ENCODE results near the gene DNAH7.
A peak's percentile ranks its signal among the peaks of the same experiment; 100 is the strongest.

Gene DNAH7

GRCh38 chr2:195879153-195879552 lies 189.5 kb downstream of the DNAH7 start:
- DNase-seq (ENCODE audit: insufficient read length, low spot score): no peak

GRCh38 chr2:195871326-195871725 lies 197.3 kb downstream of the DNAH7 start:
- FAIRE-seq (no peak), DNase-seq (ENCODE audit: insufficient read length, low spot score) (no peak)

More at GRCh38 chr2:195879153-195879552, 189.5 kb downstream of the DNAH7 start:
- FAIRE-seq: no peak

- FAIRE-seq: no peak
- DNase-seq (ENCODE audit: insufficient read length, low spot score): no peak
Measured at GRCh38 chr2:195864316-195864715, 204.3 kb downstream of the DNAH7 start.

GRCh38 chr2:195863564-195863963 lies 205.1 kb downstream of the DNAH7 start:
- FAIRE-seq (no peak), DNase-seq (ENCODE audit: insufficient read length, low spot score) (no peak)

GRCh38 chr2:195863121-195863520 lies 205.5 kb downstream of the DNAH7 start:
- no peak for DNase-seq (ENCODE audit: insufficient read length, low spot score)
- no peak for FAIRE-seq

GRCh38 chr2:195861821-195862220 lies 206.8 kb downstream of the DNAH7 start:
- FAIRE-seq (no peak), DNase-seq (ENCODE audit: insufficient read length, low spot score) (no peak)

- DNase-seq (ENCODE audit: insufficient read length, low spot score) (no peak), FAIRE-seq (no peak)
Measured at GRCh38 chr2:195859513-195859912, 209.1 kb downstream of the DNAH7 start.

- FAIRE-seq: no peak
Measured at GRCh38 chr2:195857132-195857531, 211.5 kb downstream of the DNAH7 start.

GRCh38 chr2:195850764-195851163 lies 217.9 kb downstream of the DNAH7 start:
- FAIRE-seq (no peak), DNase-seq (ENCODE audit: insufficient read length, low spot score) (no peak)

More at GRCh38 chr2:195857132-195857531, 211.5 kb downstream of the DNAH7 start:
- DNase-seq (ENCODE audit: insufficient read length, low spot score): no peak

- FAIRE-seq (no peak), DNase-seq (ENCODE audit: insufficient read length, low spot score) (no peak)
Measured at GRCh38 chr2:195848119-195848899, 220.3 kb downstream of the DNAH7 start.

GRCh38 chr2:195842932-195843331 lies 225.7 kb downstream of the DNAH7 start:
- no peak for DNase-seq (ENCODE audit: insufficient read length, low spot score)
- peak; percentile 45 for FAIRE-seq

GRCh38 chr2:195838002-195838401 lies 230.6 kb downstream of the DNAH7 start:
- no peak for FAIRE-seq
- no peak for DNase-seq (ENCODE audit: insufficient read length, low spot score)

- DNase-seq (ENCODE audit: insufficient read length, low spot score) (no peak), FAIRE-seq (no peak)
Measured at GRCh38 chr2:195836002-195836401, 232.6 kb downstream of the DNAH7 start.

- DNase-seq (ENCODE audit: insufficient read length, low spot score): no peak
- no peak for FAIRE-seq
Measured at GRCh38 chr2:195834836-195835235, 233.8 kb downstream of the DNAH7 start.

- DNase-seq (ENCODE audit: insufficient read length, low spot score) (no peak), FAIRE-seq (no peak)
Measured at GRCh38 chr2:195830968-195831950, 237.4 kb downstream of the DNAH7 start.

GRCh38 chr2:195824478-195824877 lies 244.2 kb downstream of the DNAH7 start:
- no peak for FAIRE-seq

GRCh38 chr2:195823206-195823605 lies 245.4 kb downstream of the DNAH7 start:
- FAIRE-seq (no peak), DNase-seq (ENCODE audit: insufficient read length, low spot score) (no peak)

More at GRCh38 chr2:195824478-195824877, 244.2 kb downstream of the DNAH7 start:
- no peak for DNase-seq (ENCODE audit: insufficient read length, low spot score)

- DNase-seq (ENCODE audit: insufficient read length, low spot score) (no peak), FAIRE-seq (no peak)
Measured at GRCh38 chr2:195821566-195821932, 247.1 kb downstream of the DNAH7 start.

- FAIRE-seq (no peak), DNase-seq (ENCODE audit: insufficient read length, low spot score) (no peak)
Measured at GRCh38 chr2:195820867-195821565, 247.6 kb downstream of the DNAH7 start.

- DNase-seq (ENCODE audit: insufficient read length, low spot score): no peak
- no peak for FAIRE-seq
Measured at GRCh38 chr2:195820373-195820772, 248.3 kb downstream of the DNAH7 start.

- no peak for FAIRE-seq
- no peak for DNase-seq (ENCODE audit: insufficient read length, low spot score)
Measured at GRCh38 chr2:195819276-195819675, 249.4 kb downstream of the DNAH7 start.
